Keratinocyte (primary cell): Measurements from ENCODE around the gene CUEDC2.

ENCODE experiments used
- CTCF ChIP-seq, 3 experiments: IDR thresholded peaks in 1 of 3; conservative IDR thresholded peaks in 1 of 3; optimal IDR thresholded peaks in 1 of 3; 2 replicates in 2 of 3; 3 replicates in 1 of 3; pipeline versions ENCODE3 to v1.5.1; 2011; ENCODE audit warnings: low read length in 3 of 3, mild to moderate bottlenecking in 3 of 3, moderate library complexity in 2 of 3, control low read depth in 1 of 3, inconsistent platforms in 1 of 3; ENCODE audit not compliant: insufficient read depth in 2 of 3; ENCODE audit errors: extremely low read depth in 1 of 3
- EZH2 ChIP-seq: IDR thresholded peaks from one replicate; pipeline ENCODE4 v1.6.1; 2012; ENCODE audit warnings: inconsistent platforms, mild to moderate bottlenecking, low read length, moderate library complexity

GRCh38 chr10:102421507-102421756 is 10.9 kb downstream of the CUEDC2 start:
- TF ChIP-seq CTCF (optimal IDR thresholded peaks at IDR 0.05 in 1 of 3, IDR thresholded peaks at IDR 0.05 in 1 of 3, conservative IDR thresholded peaks at IDR 0.05 in 1 of 3; ENCODE audit: extremely low read depth in 1 of 3, insufficient read depth in 2 of 3, low read length in 3 of 3): no peak
- TF ChIP-seq EZH2: no peak
